MG63 (cell line): ENCODE results near the gene PLPP7. TPM values are rescaled to one million over a fixed set of nuclear protein-coding genes. Genes with fewer than 3 reads are reported as not detected.

Source experiments
- total RNA-seq: library from RNA; depleted of rRNA; stranded (reverse); fragments of >200 nt; shearing (Covaris generic); gene quantifications from 2 replicates; pipeline ENCODE4 v1.2.3, GENCODE V29; 2014; ENCODE audit warnings: low replicate concordance; rRNA removed

PLPP7 gene
- total RNA-seq, 1 experiment from 2014 or later = 8.1 TPM

Other genes starting within 250 kb of the PLPP7 start
- gene AIF1L, start 193.2 kb upstream of the PLPP7 start, total RNA-seq = 24.1 and 25.7 TPM in 2 replicates
- gene NUP214, start 164.1 kb upstream of the PLPP7 start, total RNA-seq = 4.1 and 5.2 TPM in 2 replicates
- gene FAM78A, start 13.2 kb upstream of the PLPP7 start, total RNA-seq = 0.64 and 0.82 TPM in 2 replicates
- 24.0 and 39.2 TPM in 2 replicates for gene PRRC2B, start 104.4 kb downstream of the PLPP7 start, total RNA-seq
- gene POMT1, start 213.2 kb downstream of the PLPP7 start, total RNA-seq = 6.7 and 12.8 TPM in 2 replicates
- 19.3 and 30.6 TPM in 2 replicates for gene UCK1, start 241.5 kb downstream of the PLPP7 start, total RNA-seq